B cell (primary cell): Measurements from ENCODE around the gene AGAP1. TPM values are rescaled to one million over a fixed set of nuclear protein-coding genes. Genes with fewer than 3 reads are reported as not detected.

Experiments used
- ATAC-seq: fragments of 200-7000 bp; cut with Tn5 transposase; one replicate; pipeline ENCODE4 v1.10.0; 2021; ENCODE audit warnings: low read depth, mild to moderate bottlenecking, moderate number of reproducible peaks, moderate library complexity
- CTCF ChIA-PET: fragments of 350-600 bp; sonication (Branson Sonifier 250); formaldehyde crosslinking; loops from one replicate; lab custom pipeline; 2021; ENCODE audit warnings: antibody characterized with exemption, inconsistent platforms; lab: Charles Lee
- POLR2A ChIA-PET: fragments of 350-600 bp; sonication (Branson Sonifier 250); formaldehyde crosslinking; loops from one replicate; lab custom pipeline; 2021; ENCODE audit warnings: antibody characterized with exemption; lab: Charles Lee
- DNase-seq: peaks from one replicate; pipeline ENCODE4 v3.0.0; 2013
- H2AFZ ChIP-seq: 2 replicates; pipeline ENCODE4 v1.6.1; 2012; ENCODE audit warnings: mild to moderate bottlenecking, low read depth, low read length; ENCODE audit not compliant: insufficient read depth, poor library complexity, severe bottlenecking
- H3K27ac ChIP-seq, 2 donors: 1 replicate in 1 of 2; 2 replicates in 1 of 2; pipeline ENCODE4 v1.5.1; 2012 to 2013; ENCODE audit warnings: low read length in 2 of 2, mild to moderate bottlenecking in 2 of 2, moderate library complexity in 1 of 2
- H3K27me3 ChIP-seq, 4 experiments: fragments of 200-600 bp in 1 of 4; sonication (generic) in 1 of 4; replicated peaks in 1 of 4; 1 replicate in 2 of 4; 2 replicates in 2 of 4; pipeline versions ENCODE4 v1.6.1 to v1.7.0; 2013 to 2016; ENCODE audit warnings: low read length in 3 of 4, mild to moderate bottlenecking in 2 of 4, mixed read lengths in 1 of 4, moderate library complexity in 1 of 4; ENCODE audit not compliant: insufficient read depth in 4 of 4, control insufficient read depth in 3 of 4; ENCODE audit errors: control extremely low read depth in 1 of 4
- H3K36me3 ChIP-seq, 2 experiments: replicated peaks in 1 of 2; 1 replicate in 1 of 2; 2 replicates in 1 of 2; pipeline versions ENCODE4 v1.6.1 to v1.7.1; 2013; ENCODE audit warnings: low read length in 1 of 2; ENCODE audit not compliant: insufficient read depth in 2 of 2, control insufficient read depth in 1 of 2; ENCODE audit errors: control extremely low read depth in 1 of 2, extremely low read depth in 1 of 2
- H3K4me1 ChIP-seq, 2 donors: fragments of 200-600 bp in 1 of 2; sonication (generic) in 1 of 2; 1 replicate in 1 of 2; 2 replicates in 1 of 2; pipeline versions ENCODE4 v1.5.1 to v1.6.1; 2013 to 2017; ENCODE audit warnings: low read length in 2 of 2; ENCODE audit not compliant: control insufficient read depth in 2 of 2, insufficient read depth in 2 of 2
- H3K4me2 ChIP-seq: replicated peaks from 2 replicates; pipeline ENCODE3; 2012; ENCODE audit warnings: mild to moderate bottlenecking, low read depth, low read length; ENCODE audit not compliant: poor library complexity, severe bottlenecking
- H3K4me3 ChIP-seq, 5 experiments: fragments of 200-600 bp in 1 of 5; sonication (generic) in 1 of 5; 1 replicate in 3 of 5; 2 replicates in 2 of 5; pipeline versions ENCODE4 v1.5.1 to v1.7.0; 2011 to 2016; ENCODE audit warnings: low read length in 4 of 5, mild to moderate bottlenecking in 4 of 5, low read depth in 2 of 5, control low read depth in 1 of 5, moderate library complexity in 1 of 5; ENCODE audit not compliant: insufficient read depth in 1 of 5; ENCODE audit errors: control extremely low read depth in 1 of 5, extremely low read depth in 1 of 5
- H3K79me2 ChIP-seq: fragments of 200-600 bp; sonication (generic); one replicate; pipeline ENCODE4 v1.6.0; 2016; ENCODE audit warnings: low read length; ENCODE audit not compliant: control insufficient read depth, insufficient read depth
- H3K9ac ChIP-seq: fragments of 200-600 bp; sonication (generic); 2 replicates; pipeline ENCODE4 v1.6.1; 2017; ENCODE audit warnings: mild to moderate bottlenecking, low read length, moderate library complexity
- H3K9me3 ChIP-seq, 3 donors: one replicate each; pipeline versions ENCODE4 v1.6.1 to v1.7.1; 2013; ENCODE audit warnings: low read length in 2 of 3; ENCODE audit not compliant: control insufficient read depth in 2 of 3, insufficient read depth in 1 of 3; ENCODE audit errors: control extremely low read depth in 1 of 3
- H4K20me1 ChIP-seq: 2 replicates; pipeline ENCODE4 v1.6.0; 2012; ENCODE audit warnings: mild to moderate bottlenecking, low read length; ENCODE audit not compliant: insufficient read depth, control insufficient read depth, poor library complexity, severe bottlenecking
- H3K27ac Mint-ChIP-seq: one replicate; pipeline ENCODE4 v1.8.0; 2021; ENCODE audit warnings: mixed read lengths
- H3K27me3 Mint-ChIP-seq: one replicate; pipeline ENCODE4 v1.8.0; 2021; ENCODE audit warnings: mixed read lengths
- H3K4me1 Mint-ChIP-seq: one replicate; pipeline ENCODE4 v1.8.0; 2021; ENCODE audit warnings: mixed read lengths
- H3K4me3 Mint-ChIP-seq: one replicate; pipeline ENCODE4 v1.8.0; 2021; ENCODE audit warnings: mixed read lengths
- H3K9me3 Mint-ChIP-seq: one replicate; pipeline ENCODE4 v1.8.0; 2022; ENCODE audit warnings: mixed read lengths; ENCODE audit not compliant: insufficient read depth
- EZH2 ChIP-seq: IDR thresholded peaks from 2 replicates; pipeline ENCODE4 v1.6.1; 2012; ENCODE audit warnings: borderline replicate concordance, low read depth, mild to moderate bottlenecking, moderate library complexity, low read length; ENCODE audit not compliant: insufficient read depth, poor library complexity, severe bottlenecking
- WGBS: methylation state at CpG from one replicate; pipeline ENCODE4 v1.1.5; 2013; ENCODE audit warnings: missing lambda C conversion rate; ENCODE audit not compliant: insufficient coverage; 5-methylcytosine and 5-hydroxymethylcytosine counted together
- intact Hi-C: fragments of 100-400 bp; cut with micrococcal nuclease; formaldehyde crosslinking; loops from one replicate; pipeline ENCODE4 v1.10.0; 2022
- polyA plus RNA-seq: library from polyadenylated mRNA; depleted of rRNA; stranded (reverse); fragments of >200 nt; gene quantifications from 2 replicates; pipeline ENCODE4 v1.2.3, GENCODE V29; 2012
- total RNA-seq, 2 donors: library from RNA; stranded (reverse); fragments of 120-200 nt in 1 of 2; gene quantifications; 1 replicate in 1 of 2; 2 replicates in 1 of 2; pipeline versions ENCODE4 v1.2.3 to v1.2.4, GENCODE V29; 2013 to 2022
- TF ChIP-seq, protein P1 (sequence below): fragments of 200-600 bp; IDR thresholded peaks from one replicate; pipeline ENCODE4 v1.8.0; 2022; ENCODE audit warnings: antibody characterized with exemption, mild to moderate bottlenecking

The AGAP1 gene
- total and polyA plus RNA-seq, 2 donors (not counting 1 experiment from before 2014, with no cell fraction given) = 0.01 TPM; not detected in 1

- H3K27ac Mint-ChIP-seq = no peak overlapping the region
- Histone ChIP-seq H3K27me3 (no peaks in the 10 kb centered on the region), H3K4me1 (no peaks in the 10 kb centered on the region), H4K20me1 (no peaks in the 10 kb centered on the region), H3K4me3 (no peak overlapping the region), H3K79me2 (no peaks in the 10 kb centered on the region), H3K4me2 (no peak overlapping the region), H2AFZ (no peak overlapping the region), H3K27ac (no peak overlapping the region), H3K9ac (no peak overlapping the region), H3K36me3 (no peaks in the 10 kb centered on the region), H3K9me3 (peaks cover 0 to 7% (median 0%) of the 10 kb centered on the region in 3 donors)
- H3K4me3 Mint-ChIP-seq = no peak overlapping the region
- intact Hi-C loops = no loop called here
- H3K9me3 Mint-ChIP-seq = no peaks in the 10 kb centered on the region
- no peaks in the 10 kb centered on the region for H3K4me1 Mint-ChIP-seq
- TF ChIP-seq EZH2 = no peak
- TF ChIP-seq, protein P1, sequence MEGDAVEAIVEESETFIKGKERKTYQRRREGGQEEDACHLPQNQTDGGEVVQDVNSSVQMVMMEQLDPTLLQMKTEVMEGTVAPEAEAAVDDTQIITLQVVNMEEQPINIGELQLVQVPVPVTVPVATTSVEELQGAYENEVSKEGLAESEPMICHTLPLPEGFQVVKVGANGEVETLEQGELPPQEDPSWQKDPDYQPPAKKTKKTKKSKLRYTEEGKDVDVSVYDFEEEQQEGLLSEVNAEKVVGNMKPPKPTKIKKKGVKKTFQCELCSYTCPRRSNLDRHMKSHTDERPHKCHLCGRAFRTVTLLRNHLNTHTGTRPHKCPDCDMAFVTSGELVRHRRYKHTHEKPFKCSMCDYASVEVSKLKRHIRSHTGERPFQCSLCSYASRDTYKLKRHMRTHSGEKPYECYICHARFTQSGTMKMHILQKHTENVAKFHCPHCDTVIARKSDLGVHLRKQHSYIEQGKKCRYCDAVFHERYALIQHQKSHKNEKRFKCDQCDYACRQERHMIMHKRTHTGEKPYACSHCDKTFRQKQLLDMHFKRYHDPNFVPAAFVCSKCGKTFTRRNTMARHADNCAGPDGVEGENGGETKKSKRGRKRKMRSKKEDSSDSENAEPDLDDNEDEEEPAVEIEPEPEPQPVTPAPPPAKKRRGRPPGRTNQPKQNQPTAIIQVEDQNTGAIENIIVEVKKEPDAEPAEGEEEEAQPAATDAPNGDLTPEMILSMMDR = no peak
- no peak for DNase-seq
- ChIA-PET CTCF (no interaction called here), POLR2A (no interaction called here)
- H3K27me3 Mint-ChIP-seq = peaks cover 2% of the 10 kb centered on the region
- no peak for ATAC-seq
- 93% methylated on average over 4 of the region's 7 CpGs for WGBS
These were observed 45.9 kb downstream of the AGAP1 start for GRCh38 chr2:235539773-235540172.

DNA sequence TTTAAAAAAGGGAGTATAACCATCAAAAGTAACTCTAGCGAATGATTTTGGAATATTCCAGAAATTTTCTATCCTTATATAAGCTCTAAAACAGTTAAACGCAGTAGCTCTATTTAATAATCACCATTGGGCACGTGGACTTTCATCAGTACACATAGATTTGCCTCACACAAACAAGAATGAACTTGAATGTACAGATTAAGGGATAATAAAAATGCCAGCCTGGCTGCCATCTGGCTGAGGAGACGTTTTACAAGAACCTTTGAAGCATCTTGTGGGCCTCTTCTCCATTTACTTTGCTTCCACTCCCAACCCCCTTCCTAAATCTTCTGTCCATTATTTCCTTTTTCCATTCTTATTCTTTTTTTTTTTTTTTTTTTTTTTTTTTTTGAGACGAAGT, 47.2 kb downstream of the AGAP1 start:
- no peaks in the 10 kb centered on the region for H3K36me3 ChIP-seq
- no peak overlapping the region for H2AFZ ChIP-seq
- no peak for ATAC-seq
- Mint-ChIP-seq H3K4me1 (no peaks in the 10 kb centered on the region), H3K27me3 (peaks cover 5% of the 10 kb centered on the region), H3K4me3 (no peak overlapping the region), H3K27ac (no peak overlapping the region), H3K9me3 (no peaks in the 10 kb centered on the region)
- no peaks in the 10 kb centered on the region for H3K79me2 ChIP-seq
- no CpG with 5 or more reads among the region's 5 CpGs for WGBS
- TF ChIP-seq EZH2 = no peak
- no peak overlapping the region for H3K27ac ChIP-seq
- H3K4me3 ChIP-seq = no peak overlapping the region
- POLR2A ChIA-PET = no interaction called here
- CTCF ChIA-PET = no interaction called here
- H3K9ac ChIP-seq = no peak overlapping the region
- no peak for DNase-seq
- H3K9me3 ChIP-seq = peaks cover 0 to 7% (median 0%) of the 10 kb centered on the region in 3 donors
- H3K4me2 ChIP-seq = no peak overlapping the region
- intact Hi-C loops = no loop called here
- no peaks in the 10 kb centered on the region for H4K20me1 ChIP-seq
- H3K27me3 ChIP-seq = no peaks in the 10 kb centered on the region
- H3K4me1 ChIP-seq = no peaks in the 10 kb centered on the region
